GM12864 (cell line): ENCODE measurements around the gene MED12L.

ENCODE experiments used
- DNase-seq: peaks from one replicate; pipeline ENCODE4 v3.0.0-alpha.2; 2011; ENCODE audit warnings: low read depth
- H3K4me3 ChIP-seq: 2 replicates; pipeline ENCODE4 v1.5.1; 2011; ENCODE audit warnings: mild to moderate bottlenecking, low read depth, low read length, control low read depth
- CTCF ChIP-seq: IDR thresholded peaks from 2 replicates; pipeline ENCODE4 v1.5.1; 2011; ENCODE audit warnings: low read depth, mild to moderate bottlenecking, moderate library complexity, low read length, control low read depth, inconsistent platforms; ENCODE audit errors: missing control alignments

Gene MED12L

GRCh38 chr3:151404316-151404715 lies 318.9 kb downstream of the MED12L start:
- DNase-seq: no peak

GRCh38 chr3:151407928-151408327 lies 322.5 kb downstream of the MED12L start:
- TF ChIP-seq CTCF: no peak
- no peak overlapping the region for H3K4me3 ChIP-seq
- no peak for DNase-seq

More at GRCh38 chr3:151404316-151404715, 318.9 kb downstream of the MED12L start:
- H3K4me3 ChIP-seq: no peak overlapping the region
- TF ChIP-seq CTCF: no peak

- DNase-seq: no peak
- TF ChIP-seq CTCF: no peak
- no peak overlapping the region for H3K4me3 ChIP-seq
These were observed 325.6 kb downstream of the MED12L start for GRCh38 chr3:151410891-151411559.

GRCh38 chr3:151412989-151413388 lies 327.5 kb downstream of the MED12L start:
- no peak overlapping the region for H3K4me3 ChIP-seq
- no peak for DNase-seq
- TF ChIP-seq CTCF: peak; percentile 29

GRCh38 chr3:151415289-151415688 lies 329.8 kb downstream of the MED12L start:
- no peak for TF ChIP-seq CTCF
- no peak overlapping the region for H3K4me3 ChIP-seq
- DNase-seq: no peak

- TF ChIP-seq CTCF: no peak
- no peak overlapping the region for H3K4me3 ChIP-seq
- DNase-seq: no peak
These were observed 334.3 kb downstream of the MED12L start for GRCh38 chr3:151419806-151420205.

- peak; percentile 49 for TF ChIP-seq CTCF
- DNase-seq: no peak
These were observed 336.5 kb downstream of the MED12L start for GRCh38 chr3:151421938-151422337.

More at GRCh38 chr3:151421938-151422337, 336.5 kb downstream of the MED12L start:
- H3K4me3 ChIP-seq: no peak overlapping the region
